Umbilical cord (tissue), 2 donors: ENCODE data around the gene ANKZF1. TPM values are rescaled to one million over a fixed set of nuclear protein-coding genes. Genes with fewer than 3 reads are reported as not detected.
A peak's percentile ranks its signal among the peaks of the same experiment; 100 is the strongest.

Experiments
- DNase-seq: peaks from one replicate; pipeline ENCODE4 v3.0.0-alpha.2; 2015; ENCODE audit warnings: low spot score
- total RNA-seq: library from RNA; depleted of rRNA; stranded (reverse); fragments of >200 nt; gene quantifications from one replicate; pipeline ENCODE4 v1.2.3, GENCODE V29; 2014; ENCODE audit warnings: low replicate concordance; ENCODE audit not compliant: insufficient read depth

ANKZF1 gene
- total RNA-seq, 1 donor from 2014 or later, result 27.9 TPM

GRCh38 chr2:219207134-219207883 lies 22.3 kb upstream of the ANKZF1 start:
- DNase-seq, result no peak

- DNase-seq, result peak; percentile 35
Measured at GRCh38 chr2:219207884-219208740, 21.5 kb upstream of the ANKZF1 start.

- no peak for DNase-seq
Measured at GRCh38 chr2:219209236-219210195, 20.1 kb upstream of the ANKZF1 start.

DNA sequence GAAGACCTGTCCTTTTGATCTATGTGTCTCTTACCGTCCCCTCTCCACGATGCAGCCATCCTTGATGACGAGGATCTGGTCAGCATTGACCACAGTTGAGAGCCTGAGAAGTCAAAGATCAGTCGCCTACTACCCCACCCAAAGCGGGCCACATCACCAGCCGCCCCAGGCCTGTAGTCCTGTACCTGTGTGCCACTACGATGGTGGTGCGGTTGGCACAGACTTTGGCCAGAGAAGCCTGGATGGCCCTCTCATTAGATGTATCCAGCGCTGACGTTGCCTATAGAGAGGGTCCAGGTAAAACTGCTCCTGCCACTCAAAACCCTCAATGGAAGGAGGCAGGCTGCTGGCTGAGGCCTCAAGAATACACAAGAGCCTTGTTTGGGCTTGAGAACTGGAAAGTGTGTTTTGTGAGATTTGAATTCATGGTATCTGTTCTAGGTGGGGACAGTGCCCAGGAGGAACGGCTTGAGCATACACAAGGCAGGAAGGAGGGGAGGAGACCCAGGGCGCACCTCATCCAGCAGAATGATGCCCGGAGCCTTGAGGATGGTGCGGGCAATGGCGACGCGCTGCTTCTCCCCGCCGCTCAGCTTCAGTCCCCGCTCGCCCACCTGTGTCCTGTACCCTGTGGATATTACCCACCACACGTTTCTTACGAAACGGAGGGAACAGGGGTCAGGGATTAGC lies 19.3 kb upstream of the ANKZF1 start:
- DNase-seq, result no peak

DNA sequence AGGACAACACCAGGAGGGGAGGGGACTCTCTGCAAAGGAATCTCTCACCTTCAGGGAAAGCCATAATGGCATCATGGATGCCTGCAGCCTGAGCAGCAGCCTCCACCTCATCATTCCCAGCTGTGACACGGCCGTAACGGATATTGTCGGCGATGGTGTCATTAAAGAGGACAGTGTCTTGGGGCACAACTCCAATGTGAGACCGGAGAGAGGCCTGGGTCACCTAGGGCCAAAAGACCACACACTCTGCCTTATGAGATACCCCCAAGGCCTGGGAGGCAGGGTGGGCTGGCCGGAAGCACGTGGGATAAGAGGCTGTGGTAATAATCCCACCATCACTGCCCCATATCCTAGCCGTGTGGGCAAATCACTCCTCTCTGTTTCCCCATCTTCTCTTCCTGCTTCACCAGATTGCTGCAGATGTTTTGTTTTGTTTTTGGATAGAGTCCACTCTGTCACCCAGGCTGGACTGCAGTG lies 18.7 kb upstream of the ANKZF1 start:
- no peak for DNase-seq

DNA sequence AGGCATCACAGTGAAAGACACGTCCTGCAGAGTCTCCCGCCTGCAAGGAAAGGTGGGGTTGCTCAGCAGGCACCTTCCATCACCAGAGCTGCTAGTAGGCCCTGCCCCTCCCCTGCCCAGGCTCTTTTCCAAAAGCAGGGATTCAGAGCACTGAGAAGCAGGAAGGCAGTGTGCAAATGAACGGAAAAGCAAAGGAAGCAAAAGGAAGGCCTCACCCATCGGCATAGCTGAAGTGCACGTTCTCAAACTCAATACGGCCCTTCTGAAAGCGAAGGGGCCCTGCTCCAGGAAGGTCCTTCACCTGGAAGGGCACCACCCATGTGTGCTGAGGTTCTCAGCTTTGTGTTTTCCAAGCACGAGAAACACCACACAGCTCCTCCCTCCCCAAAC lies 16.6 kb upstream of the ANKZF1 start:
- no peak for DNase-seq

DNA sequence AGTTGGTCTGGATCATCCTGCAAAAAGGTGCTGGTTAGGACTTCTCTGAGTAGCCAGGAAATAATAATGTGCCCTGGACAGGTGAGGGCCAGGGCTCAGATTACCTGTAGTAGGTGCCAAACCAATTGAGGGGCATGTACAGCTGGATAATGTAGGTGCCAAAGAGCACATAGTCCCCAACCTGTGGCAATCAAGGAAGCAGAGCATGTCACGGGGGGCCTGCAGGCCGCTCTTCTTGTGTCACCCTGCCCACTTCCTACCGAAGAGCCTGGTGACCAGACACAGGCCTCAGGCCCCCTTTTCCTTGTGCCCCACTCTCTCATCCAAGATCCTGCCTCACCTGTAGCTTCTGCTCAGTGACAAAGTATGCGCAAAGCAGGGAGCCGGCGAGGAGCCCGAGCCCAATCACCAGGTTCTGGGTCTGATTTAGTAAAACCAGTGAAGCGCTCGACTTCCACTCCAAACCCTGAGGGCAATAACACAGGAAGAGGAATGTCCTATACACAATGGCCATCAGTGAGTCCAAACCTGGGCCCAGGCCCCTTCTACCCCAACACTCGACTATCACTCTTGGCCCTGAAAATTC lies 16.0 kb upstream of the ANKZF1 start:
- DNase-seq, result no peak

- no peak for DNase-seq
Measured at GRCh38 chr2:219214141-219214540, 15.5 kb upstream of the ANKZF1 start.

DNA sequence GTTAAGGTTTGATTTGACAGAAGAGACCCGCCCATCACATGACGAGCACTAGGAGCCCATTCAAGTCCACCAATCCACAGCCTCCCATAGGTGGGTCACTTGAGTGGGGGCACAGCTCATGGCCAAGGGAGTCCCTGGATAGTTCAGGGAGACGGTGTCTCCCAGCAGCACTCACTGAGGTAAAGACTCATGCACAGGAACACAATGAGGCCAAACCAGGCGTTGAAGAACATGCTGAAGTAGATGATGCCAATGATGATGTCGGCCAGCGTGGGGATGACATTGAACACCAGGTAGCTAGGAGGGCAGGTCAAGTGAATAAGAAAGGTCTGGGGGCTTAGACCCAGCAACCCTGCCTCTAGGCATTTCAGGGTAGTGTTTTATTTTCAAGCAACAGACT lies 14.8 kb upstream of the ANKZF1 start:
- no peak for DNase-seq

DNA sequence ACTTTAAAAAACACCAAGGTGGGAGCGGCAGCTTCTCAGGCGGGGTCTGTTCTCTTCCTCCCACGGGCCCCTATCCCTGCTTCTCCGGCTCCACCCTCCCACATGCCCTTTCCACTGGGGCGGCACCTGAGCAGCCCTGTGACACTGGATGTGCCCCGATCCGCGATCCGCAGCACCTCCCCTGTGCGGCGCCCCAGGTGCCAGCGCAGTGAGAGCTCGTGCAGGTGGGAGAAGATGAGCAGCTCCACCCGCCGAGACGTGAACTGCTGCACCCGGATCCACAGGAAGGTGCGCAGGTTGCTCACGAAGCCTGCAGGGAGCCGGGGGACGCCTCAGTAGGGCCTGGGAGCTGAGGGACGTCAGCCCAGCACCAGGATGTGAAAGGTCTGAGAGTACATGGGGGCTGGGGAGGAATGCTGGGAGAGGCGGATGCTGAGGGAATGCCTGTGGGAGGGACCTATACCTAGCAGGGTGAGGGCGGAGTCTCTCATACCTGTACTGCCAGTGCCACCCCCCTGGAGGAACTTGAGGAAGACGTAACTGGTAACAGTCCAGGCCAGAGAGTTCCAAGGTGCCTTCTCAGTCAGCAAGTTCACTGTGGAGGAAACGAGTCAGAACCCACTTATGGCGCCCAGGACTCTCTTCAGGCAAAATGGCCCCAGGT lies 13.6 kb upstream of the ANKZF1 start:
- DNase-seq, result no peak

- DNase-seq, result no peak
Measured at GRCh38 chr2:219216535-219216915, 13.1 kb upstream of the ANKZF1 start.

DNA sequence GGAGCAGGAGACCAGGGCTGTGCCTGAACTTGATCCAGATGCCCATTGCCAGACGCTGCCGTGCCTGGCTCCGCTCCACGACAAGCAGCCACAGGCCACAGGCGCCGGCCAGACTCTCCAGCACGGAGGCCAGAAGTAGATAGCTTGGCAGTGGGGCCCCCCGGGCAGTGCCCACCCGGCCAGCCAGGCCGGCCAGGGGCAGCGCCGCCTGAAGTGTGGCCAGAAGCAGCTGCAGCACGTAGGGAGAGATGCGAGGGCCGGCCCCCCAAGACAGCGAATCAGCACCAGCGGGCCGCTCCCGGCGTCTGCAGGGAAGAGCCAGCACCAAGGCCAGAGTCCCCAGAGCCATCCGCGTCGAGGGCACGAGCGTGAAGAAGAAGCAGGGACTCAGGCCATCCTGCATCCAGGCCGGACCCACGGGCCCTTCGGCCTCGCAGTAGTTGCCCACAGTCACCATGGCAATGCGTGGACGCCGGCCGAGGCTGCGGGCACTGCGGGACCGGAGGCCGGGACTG lies 11.3 kb upstream of the ANKZF1 start:
- DNase-seq, result peak; percentile 80

GRCh38 chr2:219218732-219219701 lies 10.6 kb upstream of the ANKZF1 start, which contains the start of gene ABCB6:
Gene ABCB6, minus strand, starts transcription at chr2:219218958. Its CDS starts 285 bp downstream, at chr2:219218673.
- peak; percentile 99 for DNase-seq

- no peak for DNase-seq
Measured at GRCh38 chr2:219219784-219220532, 9.6 kb upstream of the ANKZF1 start.

DNA sequence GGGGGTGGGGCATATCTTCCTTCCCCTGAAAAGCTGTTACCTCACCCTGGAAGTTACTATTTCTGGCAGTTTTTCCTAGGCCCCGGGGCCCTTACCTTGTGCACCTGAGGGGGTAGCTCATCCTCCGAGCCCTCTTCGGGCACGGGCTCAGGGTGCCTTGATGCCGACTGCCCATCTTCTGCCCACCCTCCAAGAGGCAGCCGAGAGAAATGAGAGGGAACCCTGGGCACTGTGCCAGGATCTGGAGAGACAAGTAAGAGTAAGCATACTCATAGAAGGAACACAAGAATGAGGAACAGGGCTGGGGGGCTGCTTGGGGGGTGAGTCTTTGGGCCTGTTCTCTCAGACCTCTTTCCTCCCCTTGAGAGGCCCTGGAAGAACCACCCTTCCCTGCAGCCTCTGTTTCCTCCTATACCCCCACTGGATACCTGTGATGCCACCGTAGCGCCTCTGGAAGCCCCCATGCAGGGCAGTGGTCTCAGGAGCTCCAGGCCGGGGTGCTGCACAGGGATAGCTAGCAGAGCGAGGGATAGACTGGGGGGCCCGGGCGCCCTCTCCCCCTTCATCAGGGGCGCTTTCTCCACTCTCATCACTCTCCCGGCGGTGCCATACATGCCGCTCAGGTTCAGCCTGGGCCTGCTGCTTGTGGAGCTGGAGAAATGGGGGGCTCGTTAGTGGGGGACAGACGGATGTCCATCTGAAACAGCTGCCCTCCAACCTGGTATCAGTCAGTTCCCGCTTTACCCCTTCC lies 8.8 kb upstream of the ANKZF1 start:
- DNase-seq, result no peak

- no peak for DNase-seq
Measured at GRCh38 chr2:219221957-219222518, 7.6 kb upstream of the ANKZF1 start.
